GOT3 (cell line): ENCODE data around the gene MLST8.
"Not testable (repeated sequence)": the region's sequence is repeated elsewhere in the genome, so short reads cannot be mapped to it uniquely, and the experiment has no call there.

Source experiments
- DNase-seq: peaks from one replicate; lab custom pipeline; 2025; ENCODE audit warnings: mixed read lengths; lab: John Stamatoyannopoulos, UW

Gene MLST8

GRCh38 chr16:2190002-2190658 lies 15.1 kb upstream of the MLST8 start:
- DNase-seq, result no peak

DNA sequence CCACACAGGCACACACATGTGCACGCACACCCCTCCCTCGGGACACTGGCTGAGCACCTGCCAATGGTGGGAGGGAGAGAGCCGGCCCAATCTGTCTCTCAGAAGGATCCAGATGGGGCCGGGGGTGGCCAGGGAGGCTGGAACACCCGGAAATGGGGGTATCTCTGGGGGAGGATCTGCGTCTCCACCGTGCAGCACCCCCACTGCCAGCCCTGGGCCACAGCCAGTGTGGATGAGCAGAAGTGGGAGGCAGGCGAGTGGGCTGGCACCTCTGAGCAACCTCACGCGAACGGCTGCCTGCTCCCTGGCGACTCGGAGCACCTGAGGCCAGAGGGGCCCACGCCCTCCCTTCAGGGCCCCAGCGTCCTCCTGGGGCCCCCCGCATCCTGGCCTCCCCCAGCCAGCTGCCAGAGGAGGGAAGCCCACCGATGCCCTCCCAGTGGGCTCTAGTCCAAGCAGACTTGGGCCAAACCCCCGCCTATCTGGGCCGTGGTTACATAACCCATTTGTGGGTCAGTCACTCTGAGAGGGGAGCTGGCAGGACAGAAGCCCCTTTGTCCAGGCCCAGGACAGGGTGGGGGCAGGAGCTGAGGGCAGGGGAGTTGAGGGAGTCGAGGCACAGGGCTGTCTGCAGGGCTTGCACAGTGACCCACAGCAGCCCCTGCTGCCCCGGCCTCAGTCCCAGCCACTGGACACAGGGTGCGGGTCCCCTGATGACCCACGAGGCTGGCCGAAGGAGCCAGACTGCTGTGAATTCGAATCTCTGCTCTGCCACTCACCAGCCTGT lies 14.4 kb upstream of the MLST8 start:
- DNase-seq, result no peak

DNA sequence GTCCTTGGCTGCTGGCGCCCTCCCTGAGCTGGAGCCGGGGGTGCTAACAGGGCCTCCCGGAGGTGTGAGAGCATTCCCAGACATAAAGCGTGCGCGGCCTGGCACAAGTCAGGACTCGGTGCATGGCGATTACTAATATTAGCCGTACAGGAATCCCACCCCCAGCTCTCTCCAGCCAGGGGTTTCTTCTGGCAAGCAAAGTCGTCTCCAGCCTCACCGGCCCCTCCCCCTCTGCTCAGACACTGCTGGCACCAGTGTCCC lies 13.9 kb upstream of the MLST8 start:
- DNase-seq, result no peak

DNA sequence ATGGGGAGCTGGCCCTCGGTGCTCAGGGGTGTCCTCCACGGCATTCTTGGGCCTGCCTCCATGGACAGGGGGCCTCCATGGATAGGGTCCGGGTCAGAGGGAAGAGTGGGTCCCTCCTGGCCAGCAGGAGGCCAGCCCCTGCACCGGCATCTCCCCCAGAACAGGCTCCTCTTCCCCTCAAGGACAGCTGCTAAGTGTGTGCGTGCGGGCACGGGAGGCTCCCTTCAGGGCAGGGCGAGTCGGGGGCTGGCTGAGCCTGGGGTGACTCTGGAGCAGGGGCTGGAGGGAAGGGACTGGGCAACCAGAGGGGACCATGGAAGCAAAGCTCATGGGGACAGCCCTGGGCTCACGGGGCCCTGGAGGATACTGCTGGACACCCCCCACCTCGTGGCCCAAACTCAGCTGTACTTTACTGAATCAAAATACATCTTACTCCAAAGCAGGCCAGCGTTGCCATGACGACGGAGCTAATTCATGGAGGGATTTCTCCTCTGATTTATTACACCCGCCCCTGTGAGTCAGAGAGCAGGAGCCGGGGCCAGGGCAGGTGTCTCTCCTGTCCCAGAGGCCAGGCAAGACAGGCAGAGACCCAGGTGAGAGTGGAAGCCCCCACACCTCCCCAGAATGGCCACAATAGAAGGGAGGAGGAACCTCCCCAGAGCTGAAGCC lies 11.0 kb upstream of the MLST8 start:
- DNase-seq, result no peak

DNA sequence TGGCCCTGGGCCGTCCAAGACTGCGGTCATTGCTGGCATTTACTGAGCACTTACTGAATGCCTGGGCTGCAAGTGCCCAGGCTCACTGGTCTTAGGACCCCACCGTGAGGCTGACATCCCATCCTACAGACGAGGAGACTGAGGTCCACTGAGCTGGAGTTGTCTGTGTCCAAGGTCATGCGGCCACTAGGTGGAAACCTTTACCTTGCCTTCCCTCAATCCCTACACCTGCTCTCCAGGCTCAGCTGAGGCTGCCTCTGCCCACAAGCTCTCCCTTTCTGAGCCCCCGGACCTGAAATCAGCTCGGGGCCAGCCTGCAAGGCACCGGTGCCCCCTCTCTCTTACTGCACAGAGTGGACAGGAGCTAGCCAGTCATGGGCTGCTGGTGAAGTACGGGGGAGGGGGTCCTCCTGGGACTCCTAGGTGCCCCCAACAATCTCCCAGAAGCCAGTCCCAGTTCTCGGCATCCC lies 10.4 kb upstream of the MLST8 start:
- no peak for DNase-seq

DNA sequence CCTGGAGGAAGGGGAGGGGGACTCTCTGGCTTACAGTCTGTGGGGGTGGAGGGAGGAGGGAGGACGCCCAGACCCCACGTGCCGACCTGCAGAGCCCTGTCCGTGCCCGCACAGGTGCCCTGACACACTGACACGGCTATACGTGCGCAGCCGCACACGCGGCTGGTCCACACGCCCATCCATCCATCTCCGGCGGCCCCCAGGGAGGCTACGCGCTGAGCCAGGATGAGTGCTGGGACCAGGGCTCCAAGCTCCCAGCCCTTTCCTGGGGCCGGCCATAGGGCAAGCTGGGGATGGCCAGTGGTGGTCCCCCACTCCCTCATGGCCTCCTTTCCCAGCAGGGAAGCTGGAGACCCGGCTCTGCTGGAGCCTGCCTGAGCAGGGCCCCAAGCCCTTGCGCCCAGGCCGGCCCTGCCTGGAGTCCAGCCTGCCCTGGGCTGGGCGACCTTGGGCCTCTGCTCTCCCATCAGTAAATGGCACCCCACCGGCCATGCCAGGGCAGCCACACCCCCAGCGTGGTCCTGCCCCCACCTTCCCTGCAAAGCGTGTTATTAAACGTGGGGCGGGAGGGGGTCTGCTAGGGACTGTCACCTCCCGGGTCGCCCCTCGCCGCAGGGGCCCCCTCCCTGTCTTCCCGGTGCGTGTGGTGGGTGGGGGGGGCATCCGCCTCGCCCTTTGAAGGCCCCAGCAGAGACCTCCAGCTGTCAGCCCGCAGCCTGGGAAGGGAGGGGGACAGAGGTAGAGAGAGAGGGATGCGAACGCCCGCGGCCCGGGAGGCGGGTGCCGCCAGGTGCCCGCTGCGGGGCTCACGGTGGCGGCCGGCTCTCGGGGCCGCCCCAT lies 9.7 kb upstream of the MLST8 start:
- no peak for DNase-seq

GRCh38 chr16:2196162-2196980 lies 8.9 kb upstream of the MLST8 start, which contains the start of gene CASKIN1:
TSS of gene CASKIN1 (minus strand) at chr16:2196605. CDS start at chr16:2196432, 173 bp downstream.
- no peak for DNase-seq

DNA sequence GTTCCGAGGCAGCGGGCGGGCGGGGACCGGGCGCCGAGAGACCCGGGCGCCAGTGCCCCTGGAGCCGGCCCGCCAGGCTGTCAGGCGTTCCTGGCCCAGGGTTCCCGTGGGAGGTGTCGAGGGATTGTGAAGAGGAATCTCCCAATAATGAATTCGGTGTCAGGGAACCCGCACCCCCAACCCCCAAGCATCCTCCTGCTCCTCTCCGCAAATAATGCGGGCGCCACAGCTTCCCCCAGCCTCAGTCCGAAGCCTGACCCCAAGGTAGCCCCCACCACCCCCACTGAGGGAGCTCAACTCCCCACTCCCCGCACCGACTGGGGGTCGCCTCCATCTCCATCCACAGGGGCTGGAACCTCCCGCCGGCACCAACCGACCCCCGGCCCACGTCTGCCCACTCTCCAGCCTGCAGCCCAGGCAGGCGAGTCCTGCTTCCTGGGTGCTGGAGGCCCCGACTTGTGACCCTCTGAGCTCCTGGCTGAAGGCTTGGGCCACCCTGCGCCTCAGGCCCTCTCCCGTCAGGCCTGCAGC lies 8.2 kb upstream of the MLST8 start:
- DNase-seq, result no peak

- no peak for DNase-seq
These were observed 7.5 kb upstream of the MLST8 start for GRCh38 chr16:2197765-2198164.

- DNase-seq, result no peak
These were observed 7.0 kb upstream of the MLST8 start for GRCh38 chr16:2198283-2198682.

- DNase-seq, result no peak
These were observed 6.2 kb upstream of the MLST8 start for GRCh38 chr16:2199095-2199494.

DNA sequence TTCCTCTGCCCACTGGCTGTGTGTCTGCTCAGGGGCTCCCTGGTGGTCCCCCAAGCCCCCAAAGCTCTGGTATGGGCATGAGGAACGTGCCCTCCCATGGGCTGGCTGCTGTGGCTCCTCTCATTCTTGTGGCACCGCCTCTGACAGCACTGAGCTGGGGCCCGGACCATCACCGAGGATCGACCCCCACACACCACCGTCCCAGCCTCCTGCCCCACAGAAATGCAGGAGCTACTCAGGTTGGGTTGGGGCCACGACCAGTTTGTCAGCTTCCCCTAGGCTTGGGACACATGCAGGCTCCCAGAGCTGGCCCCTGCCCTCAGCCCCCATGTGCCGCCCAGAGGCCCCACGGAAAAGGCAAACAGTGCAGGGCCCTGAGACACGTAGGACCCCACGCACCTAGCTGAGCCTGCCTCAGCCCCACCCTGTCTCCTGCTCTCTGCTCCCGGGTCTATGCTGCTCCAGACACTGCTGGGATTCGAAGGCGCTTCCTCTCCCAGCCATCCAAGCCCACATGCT lies 5.6 kb upstream of the MLST8 start:
- DNase-seq, result no peak

- no peak for DNase-seq
These were observed 4.9 kb upstream of the MLST8 start for GRCh38 chr16:2200313-2200712.

DNA sequence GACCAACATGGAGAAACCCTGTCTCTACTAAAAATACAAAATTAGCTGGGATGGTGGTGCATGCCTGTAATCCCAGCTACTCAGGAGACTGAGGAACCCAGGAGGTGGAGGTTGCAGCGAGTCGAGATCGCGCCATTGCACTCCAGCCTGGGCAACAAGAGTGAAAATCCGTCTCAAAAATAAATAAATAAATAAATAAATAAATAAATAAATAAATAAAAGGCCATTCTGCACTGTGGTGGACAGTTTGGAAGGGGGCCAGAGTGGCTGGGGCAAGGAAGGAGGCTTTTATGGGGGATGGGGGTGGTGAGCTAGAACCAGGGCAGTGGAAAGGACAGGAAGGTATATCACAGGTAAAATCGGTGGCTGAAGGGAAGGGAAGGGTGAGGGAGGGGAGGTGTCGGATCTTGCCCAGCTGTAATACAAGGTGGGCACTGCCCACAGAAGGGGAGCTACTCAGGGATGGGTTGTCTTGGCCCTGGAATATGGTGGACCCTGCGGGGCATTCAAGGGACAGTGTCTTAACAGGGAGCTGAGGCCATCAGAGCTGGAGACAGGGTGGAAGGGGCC lies 2.0 kb upstream of the MLST8 start:
- not testable (repeated sequence) for DNase-seq

DNA sequence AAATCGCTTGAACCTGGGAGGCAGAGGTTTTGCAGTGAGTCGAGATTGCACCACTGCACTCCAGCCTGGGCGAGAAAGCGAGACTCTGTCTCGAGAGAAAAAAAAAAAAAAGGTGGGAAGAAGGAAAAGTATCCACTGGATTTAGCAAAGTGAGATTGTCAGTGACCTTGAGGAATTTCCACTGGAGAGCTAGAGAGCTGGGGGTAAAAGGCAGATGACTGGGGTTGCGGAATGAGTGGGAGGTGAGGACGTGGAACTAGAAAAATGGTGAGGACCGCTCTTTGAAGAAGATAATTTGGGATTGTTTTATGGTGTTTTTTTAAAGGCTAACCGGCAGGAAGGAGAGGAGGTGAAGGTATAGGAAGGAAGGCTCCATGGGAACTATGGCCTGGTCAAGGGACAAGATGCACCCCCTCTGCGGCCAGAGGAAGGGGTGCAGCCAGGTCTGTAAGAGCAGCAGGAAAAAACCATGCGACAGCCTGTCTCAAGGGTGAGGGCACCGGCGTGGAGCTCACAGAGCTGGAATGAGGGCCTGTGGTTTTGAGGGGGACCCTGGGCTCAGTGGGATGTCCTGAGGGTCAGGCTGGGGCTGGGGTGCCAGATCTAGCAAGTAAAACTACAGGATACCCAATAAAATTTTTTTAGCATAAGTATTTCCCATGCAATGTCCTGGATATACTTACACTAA lies 694 bp upstream of the MLST8 start:
- DNase-seq, result no peak

- DNase-seq, result no peak
These were observed 686 bp downstream of the MLST8 start for GRCh38 chr16:2205967-2206313.

GRCh38 chr16:2206420-2206779 lies 1.1 kb downstream of the MLST8 start:
- DNase-seq, result no peak

- DNase-seq, result no peak
These were observed 1.7 kb downstream of the MLST8 start for GRCh38 chr16:2206780-2207433.

- DNase-seq, result no peak
These were observed 2.6 kb downstream of the MLST8 start for GRCh38 chr16:2207872-2208271.

DNA sequence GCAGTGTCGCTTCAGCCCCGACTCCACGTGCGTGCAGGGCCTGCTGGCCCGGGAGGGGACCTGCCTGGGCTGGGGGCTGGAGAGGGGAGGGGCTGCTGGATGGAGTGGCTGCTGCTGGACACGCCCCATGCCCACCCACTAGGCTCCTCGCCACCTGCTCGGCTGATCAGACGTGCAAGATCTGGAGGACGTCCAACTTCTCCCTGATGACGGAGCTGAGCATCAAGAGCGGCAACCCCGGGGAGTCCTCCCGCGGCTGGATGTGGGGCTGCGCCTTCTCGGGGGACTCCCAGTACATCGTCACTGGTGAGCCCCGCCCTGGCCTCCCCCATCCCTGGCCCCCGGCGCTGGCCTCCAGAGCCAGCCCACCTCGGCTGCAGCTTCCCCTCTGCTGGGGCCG lies 3.1 kb downstream of the MLST8 start:
- no peak for DNase-seq
